ENCODE measurements around the gene VAT1L.
"Not testable (repeated sequence)": the region's sequence is repeated elsewhere in the genome, so short reads cannot be mapped to it uniquely, and the experiment has no call there.

The VAT1L gene

GRCh38 chr16:77913738-77914253 is 125.4 kb downstream of the VAT1L start:
- DNase-seq (ENCODE audit: low spot score): no peak

DNA sequence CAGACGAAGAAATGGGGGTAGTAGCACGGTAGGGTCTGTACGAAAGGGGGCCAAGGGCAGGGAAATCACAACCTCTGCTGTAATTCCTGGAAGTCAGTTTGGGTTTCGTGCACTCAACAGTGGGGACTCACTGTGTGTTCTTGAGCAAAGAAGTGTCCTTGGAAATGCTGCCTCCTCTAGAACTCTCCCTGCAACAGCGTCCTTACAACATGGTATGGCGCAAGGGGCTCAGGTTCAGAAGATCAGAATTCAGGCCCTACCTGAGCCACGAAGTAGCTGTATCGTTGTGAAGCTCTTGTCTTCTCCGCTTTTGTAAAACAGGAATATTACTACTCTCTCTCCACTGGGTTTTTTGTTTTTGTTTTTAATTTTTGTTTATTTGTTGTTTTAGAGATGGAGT is 127.7 kb downstream of the VAT1L start:
- DNase-seq (ENCODE audit: low spot score): no peak

- DNase-seq (ENCODE audit: low spot score): no peak
These were observed 129.6 kb downstream of the VAT1L start for GRCh38 chr16:77917971-77918370.

DNA sequence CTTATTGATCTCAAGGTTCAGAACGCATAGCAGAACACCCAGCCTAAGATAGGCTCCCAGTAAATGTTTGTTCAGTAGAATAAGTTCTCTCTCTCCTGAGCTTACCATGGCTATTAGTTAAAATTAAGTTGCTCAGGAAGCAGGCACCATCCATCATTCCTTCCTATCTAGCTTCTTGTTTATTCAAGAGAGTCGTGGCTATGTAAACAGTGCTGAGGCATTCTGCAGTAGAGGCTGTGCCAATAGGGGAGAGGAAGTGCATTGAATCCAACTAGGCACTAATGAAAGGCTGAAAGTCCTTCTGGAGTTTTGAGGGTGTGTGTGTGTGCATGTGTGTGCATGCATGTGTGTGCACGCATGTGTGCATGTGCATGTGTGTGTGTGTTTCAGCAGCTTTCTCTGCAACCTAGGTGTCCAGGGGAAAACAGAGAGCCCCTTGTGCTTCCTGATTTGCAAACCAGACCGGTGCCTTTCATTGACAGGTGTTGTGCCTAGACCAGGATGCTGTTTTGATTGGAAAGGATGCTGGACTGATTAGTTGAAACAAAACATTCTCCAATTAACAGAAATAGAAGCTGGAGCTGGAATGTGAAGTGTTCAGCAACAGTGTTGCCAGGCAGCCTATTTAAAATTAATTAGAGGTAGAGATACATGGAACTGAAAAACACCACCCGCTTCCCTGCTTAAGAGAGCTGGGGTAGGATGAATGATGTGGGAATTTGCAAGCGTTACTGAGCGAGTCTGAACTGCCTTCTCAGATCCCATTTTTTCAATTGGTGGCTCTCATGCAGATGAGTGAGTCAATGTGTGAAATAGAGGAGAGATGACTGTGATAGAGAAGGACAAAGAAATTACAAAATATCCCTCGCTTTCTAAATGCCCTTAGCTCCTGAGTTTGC is 130.7 kb downstream of the VAT1L start:
- no peak for DNase-seq (ENCODE audit: low spot score)

- DNase-seq (ENCODE audit: low spot score): no peak
These were observed 131.5 kb downstream of the VAT1L start for GRCh38 chr16:77919761-77920415.

DNA sequence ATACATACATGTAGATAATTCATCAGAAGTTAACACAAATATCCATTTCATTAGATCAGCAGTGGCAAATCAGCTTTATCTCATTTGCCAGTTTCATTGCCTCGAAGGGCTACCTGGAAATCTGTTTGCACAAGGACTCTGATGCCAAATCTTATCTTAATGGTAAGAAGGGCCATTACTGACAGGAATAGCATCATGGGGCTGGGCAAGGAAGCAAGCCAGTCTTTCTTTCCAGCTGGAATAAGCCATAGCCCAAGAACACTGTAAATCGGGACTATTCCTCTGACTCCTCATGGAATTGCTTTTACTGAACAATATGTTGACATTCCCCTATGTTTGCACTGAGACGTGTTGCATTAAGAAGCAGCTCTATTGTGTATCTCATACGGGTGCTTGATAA is 132.6 kb downstream of the VAT1L start:
- DNase-seq (ENCODE audit: low spot score): no peak

GRCh38 chr16:77922228-77922754 is 133.9 kb downstream of the VAT1L start:
- DNase-seq (ENCODE audit: low spot score): no peak

DNA sequence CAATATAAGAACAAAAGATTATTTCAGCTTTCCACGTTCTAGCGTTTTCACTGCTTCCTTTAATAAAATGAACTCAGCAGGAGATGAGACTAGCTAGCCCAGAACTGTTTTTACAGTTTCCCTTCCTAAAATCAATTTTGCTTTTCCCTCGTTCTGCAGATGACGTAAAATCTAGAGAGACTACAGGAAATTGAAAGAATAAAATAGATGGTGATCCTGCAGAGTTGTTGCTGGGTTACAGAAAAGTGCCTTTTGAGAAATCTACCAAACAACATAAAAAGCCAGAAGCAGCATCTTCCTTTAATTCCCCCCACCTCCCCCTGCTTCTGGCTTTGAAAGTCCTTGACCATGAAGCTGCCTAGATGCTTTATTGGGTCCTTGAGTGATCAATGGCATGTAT is 137.2 kb downstream of the VAT1L start:
- DNase-seq (ENCODE audit: low spot score): no peak

- no peak for DNase-seq (ENCODE audit: low spot score)
These were observed 139.7 kb downstream of the VAT1L start for GRCh38 chr16:77928096-77928495.

DNA sequence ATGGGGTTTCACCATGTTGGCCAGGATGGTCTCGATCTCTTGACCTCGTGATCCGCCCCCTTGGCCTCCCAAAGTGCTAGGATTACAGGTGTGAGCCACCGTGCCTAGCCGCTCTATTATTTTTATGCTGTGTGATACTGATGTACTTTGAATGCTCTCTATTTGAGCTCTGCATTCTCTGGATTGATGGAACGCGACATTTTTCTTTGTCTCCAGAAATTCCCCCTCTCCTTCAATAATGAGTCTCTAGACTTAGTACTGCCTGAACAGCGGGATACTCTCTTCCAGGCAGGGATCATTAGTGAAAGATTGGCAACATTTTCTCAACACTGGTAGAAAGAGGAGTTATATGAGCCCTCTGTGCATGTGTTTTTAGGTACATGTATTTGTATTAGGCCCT is 140.6 kb downstream of the VAT1L start:
- DNase-seq (ENCODE audit: low spot score): no peak

DNA sequence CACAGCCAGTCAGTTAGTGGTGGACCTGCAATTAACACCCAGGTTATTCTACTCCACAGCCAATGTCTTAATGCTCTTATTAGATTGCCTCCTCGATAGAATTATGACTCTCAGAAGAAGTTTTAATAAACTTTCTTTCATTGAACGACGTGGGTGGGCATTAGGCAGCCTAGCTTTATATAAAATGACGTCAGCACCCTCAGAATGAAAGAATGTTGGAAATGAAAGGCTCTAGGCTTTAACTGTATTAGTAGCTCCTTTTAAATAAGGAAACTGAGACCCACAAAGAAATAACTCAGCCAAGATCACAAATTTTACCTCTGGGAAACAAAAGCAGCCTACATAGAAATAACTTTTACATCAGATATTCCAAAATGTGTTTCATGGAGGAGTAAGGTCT is 142.7 kb downstream of the VAT1L start:
- DNase-seq (ENCODE audit: low spot score): no peak

- no peak for DNase-seq (ENCODE audit: low spot score)
These were observed 149.2 kb downstream of the VAT1L start for GRCh38 chr16:77937473-77938149.

GRCh38 chr16:77938913-77939312 is 150.5 kb downstream of the VAT1L start:
- DNase-seq (ENCODE audit: low spot score): no peak

- DNase-seq (ENCODE audit: low spot score): no peak
These were observed 151.6 kb downstream of the VAT1L start for GRCh38 chr16:77939968-77940367.

- DNase-seq (ENCODE audit: low spot score): no peak
These were observed 155.4 kb downstream of the VAT1L start for GRCh38 chr16:77943801-77944200.

DNA sequence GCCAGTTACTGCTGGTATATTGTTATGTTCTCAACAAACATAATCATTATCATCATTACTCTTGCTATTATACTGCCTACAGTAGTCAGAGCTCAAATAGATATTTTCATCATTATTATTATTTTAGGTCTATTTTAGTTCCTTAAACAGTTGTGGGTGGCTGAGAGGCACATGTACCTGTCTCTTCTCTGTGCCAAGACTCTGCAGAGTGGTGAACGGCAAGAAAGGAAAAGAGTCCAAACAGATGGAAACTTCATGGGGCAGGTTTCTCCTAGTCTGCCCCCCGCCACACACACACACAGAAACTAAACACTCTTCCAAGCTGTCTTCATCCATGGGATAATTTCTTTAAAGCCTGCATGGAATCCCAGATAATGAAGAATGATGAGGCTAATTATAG is 156.3 kb downstream of the VAT1L start:
- DNase-seq (ENCODE audit: low spot score): no peak

DNA sequence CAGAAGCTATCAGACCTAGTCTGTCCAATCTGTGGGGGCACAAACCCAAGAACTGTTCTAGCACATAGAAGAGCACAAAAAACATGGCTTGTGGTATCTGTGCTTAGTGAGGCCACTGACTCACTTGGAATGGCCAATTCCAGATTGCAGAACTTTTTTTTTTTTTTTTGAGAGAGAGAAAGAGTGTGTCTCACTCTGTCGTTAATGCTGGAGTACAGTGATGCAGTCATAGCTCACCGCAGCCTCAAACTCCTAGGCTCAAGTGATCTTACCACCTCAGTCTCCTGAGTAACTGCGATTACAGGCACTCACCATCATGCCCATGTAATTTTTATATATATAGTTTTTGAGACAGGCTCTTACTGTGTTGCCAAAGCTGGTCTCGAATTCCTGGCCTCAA is 156.8 kb downstream of the VAT1L start:
- DNase-seq (ENCODE audit: low spot score): no peak

- DNase-seq (ENCODE audit: low spot score): no peak
These were observed 158.5 kb downstream of the VAT1L start for GRCh38 chr16:77946823-77947222.

DNA sequence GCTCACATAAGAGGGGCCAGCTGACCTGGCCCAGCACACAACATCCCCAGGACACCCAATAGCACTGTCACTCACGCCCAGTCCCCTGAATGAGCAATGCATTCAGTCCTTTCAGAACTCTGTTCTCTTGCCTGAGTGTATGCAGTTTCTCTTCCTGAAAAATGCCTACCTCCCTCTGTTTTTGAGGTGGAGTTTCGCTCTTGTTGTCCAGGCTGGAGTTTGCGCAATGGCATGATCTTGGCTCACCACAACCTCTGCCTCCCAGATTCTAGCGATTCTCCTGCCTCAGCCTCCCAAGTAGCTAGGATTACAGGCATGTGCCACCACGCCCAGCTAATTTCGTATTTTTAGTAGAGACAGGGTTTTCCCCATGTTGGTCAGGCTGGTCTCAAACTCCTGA is 159.2 kb downstream of the VAT1L start:
- not testable (repeated sequence) for DNase-seq (ENCODE audit: low spot score)

DNA sequence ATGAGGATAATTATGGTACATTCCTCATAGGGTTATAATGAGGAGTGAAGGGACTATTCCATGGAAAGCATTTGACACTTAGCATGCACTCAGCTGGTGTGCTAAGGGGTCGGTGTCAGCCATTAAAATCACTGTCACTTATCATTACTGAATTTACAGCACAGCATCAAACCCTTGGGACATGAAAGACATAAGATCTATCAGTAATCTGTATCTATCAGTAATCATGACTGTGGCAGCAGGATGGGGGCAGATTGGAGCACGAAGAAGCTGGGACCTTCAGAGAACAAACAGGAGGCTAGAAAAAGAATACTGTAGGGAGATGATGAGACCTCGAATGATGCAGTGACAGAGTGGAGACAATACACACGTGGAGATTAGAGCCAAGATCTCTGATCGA is 160.5 kb downstream of the VAT1L start:
- no peak for DNase-seq (ENCODE audit: low spot score)

GRCh38 chr16:77949445-77949844 is 161.1 kb downstream of the VAT1L start:
- DNase-seq (ENCODE audit: low spot score): no peak

DNA sequence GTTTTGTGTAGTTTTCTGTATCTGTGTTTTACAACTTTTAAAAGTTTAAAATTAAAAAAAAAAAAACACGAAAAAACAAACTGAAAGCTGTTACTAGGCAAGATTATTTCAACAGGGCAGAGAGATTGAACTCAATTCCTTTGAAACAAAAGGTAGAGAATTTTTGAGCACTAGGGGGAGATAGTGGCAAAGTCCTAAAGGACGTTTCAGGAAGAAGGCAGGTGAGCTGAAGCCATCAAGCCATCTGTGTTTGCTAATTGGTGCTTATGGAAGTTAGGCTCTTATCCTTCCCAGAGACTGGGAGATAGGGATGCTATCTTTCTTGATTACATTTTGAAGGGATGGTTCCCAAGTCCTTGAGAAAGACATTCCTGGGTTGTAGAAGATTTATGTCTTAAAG is 163.4 kb downstream of the VAT1L start:
- no peak for DNase-seq (ENCODE audit: low spot score)

DNA sequence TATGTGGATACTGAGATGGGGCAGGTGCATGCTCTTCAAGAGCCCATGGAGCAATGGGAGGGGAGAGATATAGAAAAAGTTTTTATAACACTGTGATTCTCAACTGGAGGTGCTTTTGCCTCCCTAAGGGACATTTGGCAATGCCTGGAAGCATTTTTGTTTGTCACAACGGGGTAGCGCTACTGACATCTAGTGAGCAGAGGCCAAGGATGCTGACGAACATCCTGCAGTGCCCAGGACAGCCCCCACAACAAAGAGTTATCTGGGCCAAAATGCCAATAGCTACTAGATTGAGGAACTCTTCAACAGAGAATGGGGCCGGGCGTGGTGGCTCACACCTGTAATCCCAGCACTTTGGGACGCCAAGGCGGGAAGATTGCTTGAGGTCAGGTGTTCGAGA is 166.8 kb downstream of the VAT1L start:
- DNase-seq (ENCODE audit: low spot score): no peak
